Measurements from ENCODE around the gene CRYZ. TPM values are rescaled to one million over a fixed set of nuclear protein-coding genes. Genes with fewer than 3 reads are reported as not detected.
A peak's percentile ranks its signal among the peaks of the same experiment; 100 is the strongest.

Gene CRYZ
- total RNA-seq, 6 experiments from 2014 or later, result 127 to 177 (median 150) TPM

DNA sequence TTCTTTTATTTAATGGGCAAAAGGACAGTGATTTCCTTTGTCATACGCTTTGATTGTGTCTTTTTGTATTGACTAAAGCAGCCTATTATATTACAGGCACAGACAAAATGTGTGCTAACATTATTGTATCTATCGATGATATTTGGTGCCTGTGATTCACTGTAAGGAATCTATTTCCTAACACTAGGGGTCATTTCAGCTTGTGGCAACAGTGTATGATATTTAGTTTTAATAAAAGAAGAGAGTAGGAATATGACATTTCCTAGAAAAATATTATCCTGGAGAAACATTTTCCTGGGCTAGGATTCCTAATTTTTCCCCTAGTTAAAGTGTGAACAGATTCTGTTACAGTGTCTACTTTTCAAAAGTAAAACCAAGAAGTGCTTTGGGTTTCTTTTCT lies 42.9 kb upstream of the CRYZ start:
- TF ChIP-seq POLR2A (IDR thresholded peaks at IDR 0.05), result no peak
- no peak for TF ChIP-seq CTCF (IDR thresholded peaks at IDR 0.05)
- ATAC-seq, result no peak
- intact Hi-C loops (cut with DNase I), result no loop called here
- Histone ChIP-seq H3K27ac (no peak overlapping the region), H3K4me1 (no peaks in the 10 kb centered on the region), H3K36me3 (no peaks in the 10 kb centered on the region), H3K4me3 (no peak overlapping the region), H3K9me3 (no peaks in the 10 kb centered on the region), H3K27me3 (no peaks in the 10 kb centered on the region)
- no peak for DNase-seq
- WGBS (ENCODE audit: insufficient coverage, low coverage, low lambda C conversion rate, missing lambda C conversion rate), result 77% methylated on average over 2 of the region's 2 CpGs

DNA sequence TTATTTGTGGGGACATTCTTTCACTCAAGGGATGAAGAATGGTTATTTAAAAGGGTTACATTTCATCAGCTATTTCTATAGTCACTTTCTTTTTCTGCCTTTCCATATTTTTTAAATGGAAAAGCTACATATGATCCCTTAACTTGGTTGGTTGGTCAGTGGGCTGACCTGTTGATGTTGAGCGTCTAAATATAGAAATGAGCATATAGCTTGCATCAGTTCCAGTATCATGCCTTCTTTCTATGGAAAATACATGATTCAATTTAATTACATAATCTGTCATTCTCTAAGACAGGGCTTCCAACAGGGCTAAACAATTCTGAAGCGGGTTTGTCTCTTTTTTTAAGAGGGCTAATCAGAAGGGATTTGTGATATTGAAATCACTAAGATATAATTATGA lies 40.7 kb upstream of the CRYZ start:
- no peak for ATAC-seq
- WGBS (ENCODE audit: insufficient coverage, low coverage, low lambda C conversion rate, missing lambda C conversion rate), result 86% methylated on average over 2 of the region's 2 CpGs
- Histone ChIP-seq H3K9me3 (no peaks in the 10 kb centered on the region), H3K36me3 (no peaks in the 10 kb centered on the region), H3K4me1 (no peaks in the 10 kb centered on the region), H3K27ac (no peak overlapping the region), H3K4me3 (no peak overlapping the region), H3K27me3 (no peaks in the 10 kb centered on the region)
- intact Hi-C loops (cut with DNase I), result no loop called here
- TF ChIP-seq POLR2A (IDR thresholded peaks at IDR 0.05) (no peak), CTCF (IDR thresholded peaks at IDR 0.05) (no peak)
- DNase-seq, result no peak

DNA sequence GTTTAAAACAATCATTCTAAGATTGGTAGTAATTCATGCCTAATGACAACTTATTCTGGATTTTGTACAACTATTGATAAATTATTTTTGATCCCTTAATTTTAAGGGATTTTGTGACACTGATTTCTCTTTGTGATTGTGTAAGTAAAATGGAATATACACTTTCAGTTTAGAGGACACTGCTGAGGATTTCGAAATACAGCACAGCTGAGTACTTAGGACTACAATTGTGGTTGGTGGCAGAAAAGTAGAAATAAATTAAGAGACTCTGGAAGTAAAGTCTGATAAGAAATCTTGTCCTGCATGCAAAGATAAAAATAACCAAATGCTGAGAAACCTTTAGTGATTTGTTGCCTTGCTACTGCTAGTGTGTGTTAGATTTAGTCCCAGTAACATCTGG lies 40.1 kb upstream of the CRYZ start:
- DNase-seq (no peak), ATAC-seq (peak; percentile 50 to 84 (median 64))
- Histone ChIP-seq H3K4me1 (no peaks in the 10 kb centered on the region), H3K9me3 (no peaks in the 10 kb centered on the region), H3K27ac (no peak overlapping the region), H3K36me3 (no peaks in the 10 kb centered on the region), H3K27me3 (no peaks in the 10 kb centered on the region), H3K4me3 (no peak overlapping the region)
- TF ChIP-seq CTCF (IDR thresholded peaks at IDR 0.05), result no peak
- no peak for TF ChIP-seq POLR2A (IDR thresholded peaks at IDR 0.05)
- intact Hi-C loops (cut with DNase I), result no loop called here
- 13% methylated on average over 1 of the region's 1 CpG for WGBS (ENCODE audit: insufficient coverage, low coverage, low lambda C conversion rate, missing lambda C conversion rate)

GRCh38 chr1:74771913-74772515 lies 39.2 kb upstream of the CRYZ start:
- Histone ChIP-seq H3K9me3 (no peaks in the 10 kb centered on the region), H3K4me3 (no peak overlapping the region), H3K27ac (no peak overlapping the region), H3K36me3 (no peaks in the 10 kb centered on the region), H3K27me3 (no peaks in the 10 kb centered on the region), H3K4me1 (no peaks in the 10 kb centered on the region)
- peak; percentile 84 to 94 (median 87) for ATAC-seq
- intact Hi-C loops (cut with DNase I), result no loop called here
- 7% methylated on average over 7 of the region's 7 CpGs for WGBS (ENCODE audit: insufficient coverage, low coverage, low lambda C conversion rate, missing lambda C conversion rate)
- no peak for DNase-seq
- TF ChIP-seq POLR2A (IDR thresholded peaks at IDR 0.05), result no peak
- peak; percentile 65 to 80 (median 76) for TF ChIP-seq CTCF (IDR thresholded peaks at IDR 0.05)
